Neutrophil (primary cell): Measurements from ENCODE around the gene FGF23.
"Not testable (repeated sequence)": the region's sequence is repeated elsewhere in the genome, so short reads cannot be mapped to it uniquely, and the experiment has no call there.

ENCODE experiments used
- H3K27ac ChIP-seq: fragments of 200-600 bp; sonication (generic); 2 replicates; pipeline ENCODE4 v1.5.1; 2016; ENCODE audit warnings: mild to moderate bottlenecking, moderate library complexity
- H3K27me3 ChIP-seq: fragments of 200-600 bp; sonication (generic); 2 replicates; pipeline ENCODE4 v1.6.0; 2016; ENCODE audit warnings: mild to moderate bottlenecking
- H3K36me3 ChIP-seq: fragments of 200-600 bp; sonication (generic); 2 replicates; pipeline ENCODE4 v1.5.1; 2017
- H3K4me1 ChIP-seq, 2 experiments: fragments of 200-600 bp in 1 of 2; sonication (generic) in 1 of 2; 1 replicate in 1 of 2; 2 replicates in 1 of 2; pipeline versions ENCODE4 v1.5.1 to v1.6.1; 2013 to 2016; ENCODE audit warnings: low read depth in 1 of 2, low read length in 1 of 2, mild to moderate bottlenecking in 1 of 2, moderate library complexity in 1 of 2; ENCODE audit not compliant: control insufficient read depth in 1 of 2, insufficient read depth in 1 of 2
- H3K4me3 ChIP-seq, 2 experiments: fragments of 200-600 bp in 1 of 2; sonication (generic) in 1 of 2; 1 replicate in 1 of 2; 2 replicates in 1 of 2; pipeline ENCODE4 v1.5.1; 2013 to 2016; ENCODE audit warnings: low read depth in 1 of 2, low read length in 1 of 2, mild to moderate bottlenecking in 1 of 2, moderate library complexity in 1 of 2
- H3K9me3 ChIP-seq: fragments of 200-600 bp; sonication (generic); 2 replicates; pipeline ENCODE4 v1.5.1; 2016
- CTCF ChIP-seq: fragments of 200-600 bp; sonication (generic); IDR thresholded peaks from 2 replicates; pipeline ENCODE4 v1.5.1; 2016; ENCODE audit warnings: antibody characterized with exemption

The FGF23 gene

GRCh38 chr12:4412056-4412455 lies 32.5 kb upstream of the FGF23 start:
- Histone ChIP-seq H3K27me3 (peaks cover 35% of the 10 kb centered on the region), H3K4me1 (no peaks in the 10 kb centered on the region), H3K27ac (no peak overlapping the region), H3K36me3 (no peaks in the 10 kb centered on the region), H3K4me3 (no peak overlapping the region), H3K9me3 (no peaks in the 10 kb centered on the region)
- no peak for TF ChIP-seq CTCF

GRCh38 chr12:4407136-4407535 lies 27.6 kb upstream of the FGF23 start:
- Histone ChIP-seq H3K4me1 (no peaks in the 10 kb centered on the region), H3K27ac (no peak overlapping the region), H3K4me3 (no peak overlapping the region), H3K27me3 (peaks cover 3% of the 10 kb centered on the region), H3K9me3 (no peaks in the 10 kb centered on the region), H3K36me3 (no peaks in the 10 kb centered on the region)
- TF ChIP-seq CTCF: no peak

- not testable (repeated sequence) for H3K4me1 ChIP-seq, H3K9me3 ChIP-seq, H3K4me3 ChIP-seq, H3K27me3 ChIP-seq, H3K36me3 ChIP-seq, H3K27ac ChIP-seq
These were observed 25.5 kb upstream of the FGF23 start for GRCh38 chr12:4404877-4405637.

- Histone ChIP-seq H3K27me3 (peaks cover 4% of the 10 kb centered on the region), H3K4me3 (no peak overlapping the region), H3K36me3 (no peaks in the 10 kb centered on the region), H3K9me3 (no peaks in the 10 kb centered on the region), H3K27ac (no peak overlapping the region), H3K4me1 (no peaks in the 10 kb centered on the region)
- TF ChIP-seq CTCF: no peak
These were observed 23.5 kb upstream of the FGF23 start for GRCh38 chr12:4402996-4403395.

GRCh38 chr12:4401117-4401516 lies 21.6 kb upstream of the FGF23 start:
- Histone ChIP-seq H3K4me3 (no peak overlapping the region), H3K4me1 (no peaks in the 10 kb centered on the region), H3K27me3 (peaks cover 4% of the 10 kb centered on the region), H3K27ac (no peak overlapping the region), H3K9me3 (no peaks in the 10 kb centered on the region), H3K36me3 (no peaks in the 10 kb centered on the region)
- TF ChIP-seq CTCF: no peak

- H3K27ac ChIP-seq: no peak overlapping the region
These were observed 16.3 kb upstream of the FGF23 start for GRCh38 chr12:4395818-4396217.

More at GRCh38 chr12:4395818-4396217, 16.3 kb upstream of the FGF23 start:
- TF ChIP-seq CTCF: no peak
- Histone ChIP-seq H3K27me3 (peaks cover 30% of the 10 kb centered on the region), H3K36me3 (no peaks in the 10 kb centered on the region), H3K9me3 (no peaks in the 10 kb centered on the region), H3K4me3 (no peak overlapping the region), H3K4me1 (no peaks in the 10 kb centered on the region)
